Ascending aorta (tissue), 2 donors: ENCODE data around the gene TBX21. TPM values are rescaled to one million over a fixed set of nuclear protein-coding genes. Genes with fewer than 3 reads are reported as not detected.
"Not testable (repeated sequence)": the region's sequence is repeated elsewhere in the genome, so short reads cannot be mapped to it uniquely, and the experiment has no call there.

ENCODE experiments used
- DNase-seq, 2 donors: peaks; one replicate each; pipeline ENCODE4 v3.0.0-alpha.2; 2019; ENCODE audit warnings: low spot score in 2 of 2
- H3K27ac ChIP-seq, 2 donors: fragments of 200-600 bp; sonication (generic); one replicate each; pipeline ENCODE4 v1.5.1; 2016 to 2017; ENCODE audit warnings: mild to moderate bottlenecking in 1 of 2
- H3K27me3 ChIP-seq: fragments of 200-600 bp; sonication (generic); one replicate; pipeline ENCODE4 v1.5.1; 2017
- H3K36me3 ChIP-seq, 2 donors: fragments of 200-600 bp; sonication (generic); one replicate each; pipeline ENCODE4 v1.5.1; 2016
- H3K4me1 ChIP-seq, 2 donors: fragments of 200-600 bp; sonication (generic); one replicate each; pipeline ENCODE4 v1.5.1; 2016 to 2017; ENCODE audit warnings: mild to moderate bottlenecking in 1 of 2
- H3K4me3 ChIP-seq, 2 donors: fragments of 200-600 bp; sonication (generic); one replicate each; pipeline ENCODE4 v1.5.1; 2016 to 2017; ENCODE audit warnings: mild to moderate bottlenecking in 1 of 2
- H3K9me3 ChIP-seq, 2 donors: fragments of 200-600 bp; sonication (generic); one replicate each; pipeline ENCODE4 v1.5.1; 2016
- CTCF ChIP-seq, 3 experiments: fragments of 200-600 bp in 2 of 3; fragments of 450-650 bp in 1 of 3; sonication (generic) in 2 of 3; IDR thresholded peaks; one replicate each; pipeline ENCODE4 v1.5.1; 2016 to 2019; ENCODE audit warnings: antibody characterized with exemption in 3 of 3, mild to moderate bottlenecking in 1 of 3, moderate library complexity in 1 of 3
- intact Hi-C: fragments of 100-400 bp; cut with DNase I; formaldehyde crosslinking; loops from one replicate; pipeline ENCODE4 v1.15.1; 2023
- total RNA-seq: library from RNA; depleted of rRNA; stranded (reverse); fragments of >200 nt; gene quantifications from one replicate; pipeline ENCODE4 v1.1.0, GENCODE V29; 2016

Gene TBX21
- total RNA-seq, 1 donor from 2014 or later: not detected

GRCh38 chr17:47762728-47763127, 29.7 kb downstream of the TBX21 start:
- H3K9me3 ChIP-seq: peaks cover 0 to 23% of the 10 kb centered on the region in 2 donors
- no peak for DNase-seq
- H3K4me3 ChIP-seq: no peak overlapping the region
- intact Hi-C loops: no loop called here
- no peak overlapping the region for H3K27ac ChIP-seq
- no peak for TF ChIP-seq CTCF (IDR thresholded peaks at IDR 0.05)
- no peaks in the 10 kb centered on the region for H3K4me1 ChIP-seq
- H3K36me3 ChIP-seq: no peaks in the 10 kb centered on the region
- no peaks in the 10 kb centered on the region for H3K27me3 ChIP-seq

- Histone ChIP-seq H3K36me3 (no peaks in the 10 kb centered on the region), H3K9me3 (peaks cover 0 to 23% of the 10 kb centered on the region in 2 donors), H3K4me3 (no peak overlapping the region), H3K27me3 (no peaks in the 10 kb centered on the region), H3K27ac (no peak overlapping the region), H3K4me1 (no peaks in the 10 kb centered on the region)
- intact Hi-C loops: no loop called here
- DNase-seq: no peak
- TF ChIP-seq CTCF (IDR thresholded peaks at IDR 0.05): no peak
Measured at GRCh38 chr17:47763913-47764582, 31.0 kb downstream of the TBX21 start.

- H3K4me3 ChIP-seq, H3K4me1 ChIP-seq, H3K9me3 ChIP-seq, H3K36me3 ChIP-seq, DNase-seq, H3K27ac ChIP-seq, intact Hi-C loops: not testable (repeated sequence)
- H3K27me3 ChIP-seq: peaks cover 10% of the 10 kb centered on the region
Measured at GRCh38 chr17:47773649-47774048, 40.6 kb downstream of the TBX21 start.

- no peak for TF ChIP-seq CTCF (IDR thresholded peaks at IDR 0.05)
- intact Hi-C loops: no loop called here
- Histone ChIP-seq H3K4me1 (no peaks in the 10 kb centered on the region), H3K36me3 (no peaks in the 10 kb centered on the region), H3K27me3 (peaks cover 10% of the 10 kb centered on the region), H3K27ac (no peak overlapping the region), H3K4me3 (no peak overlapping the region), H3K9me3 (no peaks in the 10 kb centered on the region)
- no peak for DNase-seq
Measured at GRCh38 chr17:47774331-47774730, 41.3 kb downstream of the TBX21 start.

GRCh38 chr17:47774987-47775580, 42.0 kb downstream of the TBX21 start:
- intact Hi-C loops: no loop called here
- no peak for DNase-seq
- H3K4me1 ChIP-seq: no peaks in the 10 kb centered on the region
- H3K9me3 ChIP-seq: no peaks in the 10 kb centered on the region
- no peak overlapping the region for H3K27ac ChIP-seq
- no peaks in the 10 kb centered on the region for H3K36me3 ChIP-seq
- H3K4me3 ChIP-seq: no peak overlapping the region
- H3K27me3 ChIP-seq: peaks cover 10% of the 10 kb centered on the region
- no peak for TF ChIP-seq CTCF (IDR thresholded peaks at IDR 0.05)

GRCh38 chr17:47776330-47777197, 43.5 kb downstream of the TBX21 start:
- no peak overlapping the region for H3K4me3 ChIP-seq
- H3K27me3 ChIP-seq: peaks cover 10% of the 10 kb centered on the region
- H3K36me3 ChIP-seq: no peaks in the 10 kb centered on the region
- no peak for DNase-seq
- intact Hi-C loops: no loop called here
- H3K9me3 ChIP-seq: no peaks in the 10 kb centered on the region
- H3K4me1 ChIP-seq: no peaks in the 10 kb centered on the region
- peak; percentile 43 to 57 (median 56) for TF ChIP-seq CTCF (IDR thresholded peaks at IDR 0.05)
- no peak overlapping the region for H3K27ac ChIP-seq
